HCEC 1CT (cell line): Measurements from ENCODE around the gene GDF15.

ENCODE experiments used
- DNase-seq: peaks from one replicate; pipeline ENCODE4 v3.0.0-alpha.2; 2017

GDF15 gene

DNA sequence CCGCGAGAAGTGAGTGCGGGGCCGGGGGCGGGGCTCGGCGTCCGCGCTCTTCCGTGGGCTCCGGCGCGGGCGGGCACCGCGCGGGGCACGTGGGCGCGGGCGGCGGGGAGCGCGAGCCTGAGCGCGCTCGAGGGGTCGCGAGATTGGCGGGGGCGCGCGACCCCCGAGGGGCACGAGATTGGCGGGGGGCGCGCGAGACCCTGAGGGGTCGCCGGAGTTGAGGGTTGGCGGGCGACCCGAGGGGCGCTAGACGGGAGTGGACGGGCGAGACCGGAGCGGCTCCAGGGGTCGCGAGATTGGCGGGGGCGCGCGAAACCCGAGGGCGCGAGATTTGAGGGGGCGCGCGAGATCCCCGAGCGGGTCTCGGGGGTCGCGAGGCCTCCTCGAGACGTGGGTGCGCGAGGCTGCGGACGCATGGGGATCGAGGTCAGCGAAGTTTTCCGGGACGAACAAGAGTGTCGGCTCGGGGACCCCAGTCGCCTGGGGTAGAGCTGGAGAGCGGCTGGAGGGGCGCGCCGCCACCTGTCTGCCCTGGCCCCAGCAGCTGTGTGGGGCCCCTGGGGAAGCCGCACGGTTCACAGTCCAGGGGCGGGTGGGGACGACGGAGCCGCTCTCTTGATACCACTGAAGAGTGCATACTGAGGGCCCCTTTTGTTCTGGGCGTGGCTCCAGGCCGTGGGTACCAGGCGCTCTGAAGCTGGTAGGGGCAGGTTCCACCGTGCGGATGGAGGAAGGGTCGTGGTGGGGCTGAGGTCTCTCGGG, 33.9 kb downstream of the GDF15 start:
- no peak for DNase-seq

DNA sequence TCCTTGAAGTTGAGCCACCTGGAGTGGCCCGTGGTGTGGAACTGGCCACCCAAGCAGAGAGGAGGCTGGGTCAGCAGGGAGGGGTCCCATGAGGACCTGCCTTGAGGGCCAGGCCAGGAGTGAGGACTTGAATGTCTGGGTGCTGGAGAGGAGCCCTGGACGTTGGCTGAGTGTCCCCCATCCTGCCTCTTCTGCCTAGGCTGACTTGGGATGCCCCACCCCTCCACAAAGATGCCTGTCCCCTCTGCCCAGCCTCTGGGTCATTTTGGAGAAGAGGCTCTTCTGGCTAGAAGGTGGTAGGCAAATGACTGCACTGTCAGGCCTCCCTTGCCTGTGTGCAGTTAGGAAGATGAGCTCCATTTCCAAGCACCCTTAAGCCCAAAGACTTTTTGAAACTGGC, 35.0 kb downstream of the GDF15 start:
- no peak for DNase-seq

DNA sequence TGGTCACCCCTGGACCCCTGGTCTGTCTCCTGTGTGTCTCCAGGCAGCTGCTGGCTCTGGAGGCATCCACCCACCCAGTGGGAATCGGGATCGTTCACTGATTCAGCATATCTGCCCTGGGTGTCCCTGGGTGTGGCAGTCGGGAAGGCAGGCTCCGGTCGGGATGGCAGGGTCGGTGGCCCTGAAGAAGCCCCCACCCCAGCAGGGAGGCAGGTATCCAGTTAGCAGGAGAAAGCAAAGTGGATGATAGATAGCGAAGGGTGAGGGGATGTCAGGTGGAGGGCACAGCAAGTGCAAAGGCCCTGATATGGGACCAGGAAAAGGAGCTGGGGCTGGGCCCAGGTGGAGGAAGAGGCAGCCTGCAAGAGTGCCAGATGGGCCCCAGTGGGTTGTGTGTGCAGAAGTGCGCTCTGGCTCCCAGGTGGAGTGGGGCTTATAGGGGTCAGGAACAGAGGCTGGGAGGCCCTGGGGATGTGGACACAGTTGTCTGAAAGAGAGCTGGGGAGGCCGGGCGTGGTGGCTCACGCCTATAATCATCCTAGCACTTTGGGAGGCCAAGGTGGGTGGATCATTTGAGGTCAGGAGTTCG, 35.5 kb downstream of the GDF15 start:
- DNase-seq: no peak

DNA sequence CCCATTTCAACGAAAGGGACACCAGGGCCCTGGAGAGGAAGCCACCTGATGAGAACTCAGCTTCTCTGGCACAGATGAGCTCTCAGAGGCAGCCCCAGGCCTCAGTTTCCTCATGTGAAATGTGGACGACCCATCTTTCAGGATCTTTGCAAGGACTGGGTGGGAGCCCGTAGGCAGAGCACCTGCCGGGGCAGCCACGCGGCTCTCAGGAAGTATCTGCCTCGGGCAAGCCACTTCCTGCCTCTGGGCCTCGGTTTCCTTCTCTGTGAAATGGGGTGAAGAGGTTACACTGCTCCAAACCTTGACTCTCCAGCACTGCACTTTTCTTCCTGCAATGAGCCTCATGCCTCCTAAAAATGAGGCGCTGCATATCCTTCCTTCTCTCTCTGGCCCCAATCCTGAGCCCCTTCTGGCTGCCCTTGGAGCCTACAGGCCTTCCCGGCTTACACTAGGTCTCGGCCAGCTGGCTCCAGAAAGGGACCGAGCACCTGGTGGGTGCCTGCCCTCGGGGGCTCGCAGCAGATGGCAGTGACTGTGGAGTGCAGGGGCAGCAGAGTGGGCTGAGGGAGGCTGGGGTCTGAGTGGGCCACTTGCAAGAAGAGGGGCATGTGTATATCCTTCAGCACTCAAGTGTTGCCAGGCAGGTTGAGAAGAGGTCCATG, 36.7 kb downstream of the GDF15 start:
- DNase-seq: no peak

DNA sequence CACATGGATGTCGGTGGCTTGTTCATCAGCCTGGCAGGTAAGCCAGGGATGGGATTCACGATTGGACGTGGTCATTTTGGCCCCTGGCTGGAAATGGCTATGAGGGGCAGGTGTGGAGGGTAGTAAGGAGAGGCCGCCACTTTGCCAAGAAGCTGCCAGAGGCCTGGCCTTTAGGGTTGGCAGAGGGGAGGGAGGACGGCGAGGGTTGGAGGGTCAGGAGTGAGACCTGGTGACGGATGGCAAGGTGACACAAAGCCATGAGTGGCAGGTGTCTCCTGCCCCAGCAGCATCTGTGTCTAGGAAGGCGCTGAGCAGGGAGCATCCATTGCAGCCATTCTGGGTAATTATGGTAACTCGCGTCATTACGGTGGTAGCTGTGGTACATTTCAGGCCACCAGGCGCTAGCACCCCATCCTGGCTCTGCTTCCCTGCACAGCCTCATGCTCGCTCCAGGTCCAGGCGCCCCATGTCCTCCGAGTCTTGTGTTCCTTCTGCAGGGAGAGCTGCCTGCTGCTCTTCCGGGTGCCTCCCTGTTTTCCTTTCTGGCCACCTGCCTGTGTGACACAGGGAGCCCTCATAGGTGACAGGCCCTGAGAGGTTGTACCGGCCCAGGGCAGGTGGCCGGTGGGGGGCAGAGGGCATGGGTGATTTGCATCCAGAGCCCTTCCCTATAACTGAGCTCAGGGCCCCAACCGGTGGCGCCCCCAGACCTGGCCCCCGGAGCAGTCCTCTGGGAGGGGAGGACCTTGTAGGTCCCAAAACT, 37.5 kb downstream of the GDF15 start:
- no peak for DNase-seq

DNA sequence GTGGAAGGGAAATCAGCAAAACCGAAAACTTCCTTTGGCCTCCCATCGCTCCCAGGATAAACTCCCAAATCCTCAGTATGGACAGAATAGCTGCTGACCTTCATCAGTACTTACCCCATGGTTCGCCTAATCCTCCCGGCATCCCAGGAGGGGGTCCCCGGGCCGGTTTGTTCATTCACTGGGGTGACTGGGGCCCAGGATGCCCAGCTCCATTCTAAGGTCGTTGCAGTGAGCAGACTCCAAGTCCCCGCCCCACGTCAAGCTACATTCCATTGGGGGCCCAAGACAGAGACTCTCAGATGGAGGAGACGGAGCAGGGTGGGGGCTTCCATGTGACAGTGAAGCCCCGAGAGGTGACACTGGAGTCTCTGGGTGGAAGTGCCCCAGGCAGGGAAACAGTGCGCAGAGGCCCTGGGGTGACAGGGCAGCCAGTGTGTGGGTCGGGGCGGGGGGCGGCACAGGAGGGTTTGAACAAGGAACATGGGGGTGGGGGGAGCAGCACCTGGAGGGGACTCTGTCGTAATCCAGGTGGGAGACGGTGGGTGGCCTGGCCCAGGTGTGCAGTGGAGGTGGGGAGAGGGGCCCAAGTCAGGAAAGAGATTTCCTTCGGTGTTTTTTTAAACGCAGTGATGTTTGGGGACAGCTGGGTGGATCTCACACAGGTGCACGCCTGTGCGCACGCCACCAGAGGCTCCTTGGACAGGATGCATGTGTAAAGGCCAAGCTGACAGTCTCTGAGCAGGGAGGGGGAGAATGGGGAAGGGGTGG, 38.3 kb downstream of the GDF15 start:
- no peak for DNase-seq

DNA sequence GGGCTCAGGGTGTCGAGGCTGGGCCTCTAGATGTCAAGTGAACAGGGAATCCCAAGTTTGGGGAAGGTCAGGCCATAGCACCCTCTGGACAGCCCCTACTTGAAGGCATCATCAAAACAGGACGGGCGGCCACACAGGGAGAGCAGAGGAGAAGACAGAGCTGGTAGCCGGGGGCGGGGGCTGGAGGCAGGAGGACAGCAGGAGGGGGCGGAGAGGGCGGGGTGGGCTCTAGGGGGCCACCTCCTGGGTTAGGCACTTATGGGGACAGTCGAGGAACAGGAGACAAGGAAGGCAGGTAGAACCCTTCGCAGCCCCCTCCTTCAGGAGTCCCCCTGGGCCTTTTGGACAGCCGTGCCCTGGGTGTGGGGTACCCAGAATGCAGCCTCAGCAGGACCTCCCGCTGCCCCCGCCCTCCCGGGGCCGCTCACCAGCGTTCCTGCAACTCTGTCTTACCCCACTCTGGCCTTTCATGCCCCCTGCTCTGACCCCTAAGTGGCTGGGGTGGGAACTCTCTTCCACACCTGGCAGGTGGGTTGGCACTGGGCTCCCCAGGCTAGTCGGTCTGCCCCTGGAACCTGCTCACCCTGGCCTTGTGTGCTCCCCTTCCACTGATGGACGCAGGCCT, 39.0 kb downstream of the GDF15 start:
- DNase-seq: no peak

DNA sequence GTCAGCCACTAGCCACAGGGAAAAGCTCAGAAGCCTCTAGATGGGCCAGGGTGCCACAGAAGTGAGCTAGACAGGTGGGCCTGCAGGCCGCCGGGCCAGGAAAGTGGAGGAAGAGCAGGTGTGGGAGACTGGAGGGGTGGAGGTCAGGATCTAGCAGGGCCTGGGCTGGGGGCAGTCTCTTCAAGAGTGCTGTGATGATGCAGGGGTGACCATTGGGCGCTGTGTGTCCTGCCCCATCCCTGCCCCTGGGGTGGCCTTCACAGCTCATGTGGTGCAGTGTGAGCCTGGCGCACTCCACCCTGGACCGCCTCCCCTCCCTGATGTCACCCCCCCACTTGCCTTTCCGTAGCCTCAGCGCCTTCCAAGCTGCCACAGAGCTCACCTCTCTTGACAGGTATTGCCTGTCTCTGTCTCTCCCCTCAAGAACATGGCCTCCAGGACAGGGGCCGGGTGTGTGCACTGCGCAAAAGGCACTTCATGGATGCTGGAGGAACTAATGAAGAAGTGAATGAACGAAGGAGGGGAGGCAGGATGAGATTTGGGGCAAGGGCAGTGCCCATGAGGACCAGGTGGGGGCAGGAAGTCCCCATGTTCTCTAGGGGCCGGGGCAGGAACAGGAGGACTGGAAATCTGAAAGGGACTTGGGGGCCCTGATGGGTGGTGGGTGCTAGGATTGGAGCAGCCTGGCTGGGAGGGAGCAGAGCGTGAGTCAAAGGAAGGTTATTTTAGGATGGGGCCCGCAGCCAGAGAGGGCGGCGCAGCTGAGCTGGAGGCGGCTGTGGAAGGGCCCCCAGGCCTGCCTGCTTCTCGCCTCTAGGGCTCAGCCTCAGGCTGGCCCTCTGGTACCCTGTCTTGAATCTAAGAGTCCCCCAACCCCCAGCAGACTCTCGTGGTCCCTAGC, 39.8 kb downstream of the GDF15 start:
- DNase-seq: peak; percentile 68

DNA sequence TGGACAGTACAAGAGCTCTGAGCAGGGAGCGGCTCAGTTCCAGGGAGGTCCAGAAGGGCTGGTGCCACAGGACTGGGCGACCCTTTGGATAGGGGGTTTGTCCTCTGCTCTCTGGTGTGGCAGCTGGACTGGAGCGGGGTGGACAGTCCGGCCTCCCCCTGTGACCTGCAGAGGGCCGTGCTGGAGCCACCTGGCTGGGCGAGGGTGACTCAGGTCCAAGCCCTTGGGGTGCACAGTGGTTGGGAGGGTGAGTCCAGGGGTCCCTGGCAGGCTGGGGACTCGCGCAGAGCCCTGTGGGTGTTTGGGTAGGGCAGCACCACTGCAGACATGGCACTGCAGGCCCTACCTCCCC, 40.4 kb downstream of the GDF15 start:
- no peak for DNase-seq

DNA sequence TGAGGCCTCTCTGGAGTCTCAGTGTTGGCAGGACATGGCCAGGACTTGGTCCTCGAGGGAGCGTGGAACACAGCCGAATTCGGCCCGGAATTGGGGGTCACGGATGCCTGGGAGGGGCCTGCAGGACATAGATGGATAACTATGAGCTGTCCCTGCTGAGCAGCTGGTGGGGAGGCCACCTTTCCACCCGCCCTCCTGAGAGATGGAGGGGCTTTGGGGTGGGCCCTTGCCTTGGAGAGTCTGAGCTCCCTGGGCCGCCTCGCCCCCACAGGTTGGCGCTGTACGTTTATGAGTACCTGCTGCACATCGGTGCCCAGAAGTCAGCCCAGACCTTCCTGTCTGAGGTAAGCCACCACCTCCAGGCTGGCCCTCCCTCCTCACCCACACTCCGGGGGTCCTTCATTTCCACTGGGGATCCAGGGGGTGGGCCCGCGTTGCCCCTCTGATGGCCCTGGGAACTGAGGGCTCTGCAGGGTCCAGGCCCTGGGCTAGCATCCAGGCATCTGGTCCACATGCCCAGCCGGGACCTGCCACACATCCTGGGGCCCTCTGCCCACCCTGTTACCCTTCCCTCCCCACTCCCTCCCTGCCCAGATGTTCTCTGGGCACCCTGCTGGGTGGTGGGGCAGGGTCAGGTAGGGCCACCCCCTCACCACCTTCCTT, 41.3 kb downstream of the GDF15 start:
- no peak for DNase-seq

DNA sequence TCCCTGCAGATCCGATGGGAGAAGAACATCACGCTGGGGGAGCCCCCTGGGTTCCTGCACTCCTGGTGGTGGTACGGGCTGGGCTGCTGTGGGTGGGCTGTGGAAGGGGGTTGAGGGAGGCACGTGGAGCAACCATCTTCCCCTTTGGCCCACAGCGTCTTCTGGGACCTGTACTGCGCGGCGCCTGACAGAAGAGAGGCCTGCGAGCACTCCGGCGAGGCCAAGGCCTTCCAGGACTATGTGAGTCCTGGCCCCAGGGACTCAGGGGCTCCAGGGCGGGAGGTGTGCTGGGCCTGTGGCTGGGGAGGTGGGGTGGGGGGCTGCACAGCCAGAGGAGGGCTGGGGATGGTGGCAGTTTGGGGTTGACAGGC, 41.8 kb downstream of the GDF15 start:
- no peak for DNase-seq

DNA sequence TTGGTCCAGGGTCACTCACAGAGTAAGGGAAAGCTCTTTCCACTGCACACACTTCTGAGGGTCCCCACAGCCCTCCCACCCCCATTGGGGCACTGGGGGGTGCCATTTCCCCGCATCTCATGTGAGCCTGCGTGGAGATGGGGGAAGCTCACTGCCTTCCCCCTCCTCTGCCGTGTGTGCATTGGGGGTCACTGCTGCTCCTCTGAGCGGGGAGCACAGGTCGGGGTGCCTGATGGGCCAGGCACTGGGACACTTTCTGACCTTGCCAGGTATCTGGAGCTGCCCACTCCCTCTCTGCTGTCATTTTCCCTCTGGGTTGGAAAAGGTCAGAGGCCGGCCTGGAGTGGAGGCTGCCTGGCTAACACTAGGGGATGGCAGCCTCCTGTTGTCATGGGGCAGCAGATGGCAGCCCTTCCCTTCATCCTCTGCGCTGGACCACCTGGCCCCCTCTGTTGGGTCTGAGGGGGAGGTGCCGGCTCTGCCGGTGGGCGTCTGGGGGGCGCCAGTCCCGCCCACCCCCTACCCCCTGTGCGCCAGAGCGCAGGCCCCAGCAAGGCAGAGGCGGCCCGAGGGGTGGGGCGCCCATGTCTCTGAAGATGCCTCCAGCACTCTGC, 42.3 kb downstream of the GDF15 start:
- DNase-seq: no peak

DNA sequence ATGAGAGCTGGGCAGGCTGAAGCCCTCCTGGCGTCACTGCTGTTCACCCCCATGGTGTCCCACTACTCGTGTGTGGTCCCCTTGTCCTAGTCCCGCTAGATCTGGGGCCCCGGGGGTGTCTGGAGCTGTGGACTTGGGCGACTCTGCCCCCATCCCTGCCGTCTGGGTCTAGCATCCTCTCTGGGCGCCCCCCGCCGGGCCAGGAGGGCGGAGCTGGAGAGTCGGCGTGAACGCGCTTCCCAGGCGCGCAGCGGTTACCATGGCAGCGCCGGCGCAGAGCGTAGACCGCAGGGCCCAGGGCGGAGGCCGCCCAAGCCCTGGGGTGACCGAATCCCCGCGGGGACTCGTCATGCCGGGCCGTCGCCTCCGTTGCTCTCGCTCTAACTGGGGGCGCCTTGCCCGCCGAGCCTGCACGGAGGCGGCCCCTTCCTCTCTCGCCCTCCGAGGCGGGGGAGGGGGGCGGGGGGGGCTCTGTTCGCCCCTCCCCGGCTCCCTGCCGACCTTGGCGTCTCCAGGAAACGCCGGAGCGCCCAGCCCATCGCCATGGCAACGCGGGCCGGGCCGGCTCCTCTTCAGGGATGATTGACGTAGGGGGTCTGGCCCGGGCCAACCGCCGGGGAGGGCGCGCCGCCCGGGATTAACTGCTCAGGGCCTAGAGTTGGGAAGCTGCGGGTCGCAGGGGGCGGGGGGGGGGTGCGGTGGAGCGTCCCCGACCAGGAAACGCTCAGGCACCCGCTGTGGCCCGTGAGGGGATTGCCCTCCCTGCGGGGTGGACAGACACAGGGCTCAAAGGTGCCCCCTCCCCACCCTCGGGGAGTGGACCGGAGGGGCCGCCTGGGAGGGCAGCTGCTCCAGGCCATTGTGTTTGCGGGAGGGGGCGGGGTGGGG, 43.1 kb downstream of the GDF15 start:
- peak; percentile 71 for DNase-seq

DNA sequence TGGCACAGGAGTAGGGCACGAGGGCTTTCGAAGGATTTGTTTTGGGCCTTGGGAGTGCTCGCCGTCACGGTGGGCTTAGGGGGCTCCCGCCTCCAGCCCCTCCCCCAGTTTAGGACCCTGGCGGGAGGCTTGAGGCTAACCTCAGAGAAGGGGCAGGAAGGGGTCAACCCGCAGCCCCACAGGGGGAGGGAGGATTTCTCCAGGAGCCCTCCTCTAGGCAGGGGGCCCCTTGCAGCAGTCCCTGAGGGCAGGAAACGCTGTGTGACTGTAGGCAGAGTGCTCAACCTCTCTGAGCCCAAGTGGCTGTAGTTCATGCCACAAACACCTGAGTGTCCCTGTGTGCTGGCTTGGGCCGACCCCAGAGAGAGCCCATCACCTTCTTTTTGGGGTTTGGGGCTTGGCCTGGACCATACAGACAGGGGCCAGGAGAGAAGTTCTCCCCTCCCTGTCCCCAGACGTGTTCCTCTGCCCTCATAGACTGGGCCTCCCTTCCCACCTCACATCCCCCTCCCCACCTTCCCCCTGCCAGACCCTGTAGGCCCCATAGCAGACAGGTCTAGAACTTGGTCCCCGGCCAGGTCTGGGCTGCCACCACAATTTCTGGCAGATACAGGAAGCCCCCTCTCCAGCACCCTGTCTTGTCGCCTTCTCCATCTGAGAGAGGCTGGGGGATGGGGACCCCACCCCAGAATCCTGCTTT, 43.9 kb downstream of the GDF15 start:
- no peak for DNase-seq

DNA sequence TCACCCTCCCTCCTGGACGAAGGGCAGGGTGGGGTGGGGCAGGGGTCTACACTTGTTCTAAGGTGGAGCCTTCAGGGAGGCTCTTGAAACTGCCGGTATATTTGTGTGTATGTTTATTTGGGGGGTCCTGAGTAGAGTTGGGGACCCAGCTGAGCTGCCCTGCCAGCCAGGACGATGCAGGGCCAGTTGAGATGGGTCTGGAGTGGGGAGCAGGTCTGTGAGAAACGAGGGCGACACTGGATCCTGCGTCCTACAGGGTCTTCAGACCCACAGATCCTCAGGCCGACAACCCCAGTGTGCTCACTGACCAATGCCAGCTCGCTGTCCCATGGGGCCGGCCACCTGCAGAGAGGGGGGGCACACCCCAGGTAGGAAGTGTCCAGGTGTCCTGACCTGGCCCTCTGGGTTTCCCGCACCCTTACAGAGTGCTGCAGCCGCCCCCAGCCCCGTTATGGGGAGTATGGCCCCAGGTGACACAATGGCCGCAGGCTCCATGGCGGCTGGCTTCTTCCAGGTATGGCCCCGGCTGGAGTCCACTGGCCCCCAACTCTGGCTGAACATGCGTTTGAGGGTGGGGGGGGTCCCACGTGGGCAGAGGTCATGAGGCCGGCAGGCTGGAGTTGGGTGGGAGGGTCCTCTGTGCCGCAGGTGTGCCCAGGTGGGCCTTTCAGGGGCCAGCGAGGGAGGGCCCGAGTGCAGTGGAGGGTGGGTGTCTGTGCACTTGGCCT, 44.6 kb downstream of the GDF15 start:
- no peak for DNase-seq

DNA sequence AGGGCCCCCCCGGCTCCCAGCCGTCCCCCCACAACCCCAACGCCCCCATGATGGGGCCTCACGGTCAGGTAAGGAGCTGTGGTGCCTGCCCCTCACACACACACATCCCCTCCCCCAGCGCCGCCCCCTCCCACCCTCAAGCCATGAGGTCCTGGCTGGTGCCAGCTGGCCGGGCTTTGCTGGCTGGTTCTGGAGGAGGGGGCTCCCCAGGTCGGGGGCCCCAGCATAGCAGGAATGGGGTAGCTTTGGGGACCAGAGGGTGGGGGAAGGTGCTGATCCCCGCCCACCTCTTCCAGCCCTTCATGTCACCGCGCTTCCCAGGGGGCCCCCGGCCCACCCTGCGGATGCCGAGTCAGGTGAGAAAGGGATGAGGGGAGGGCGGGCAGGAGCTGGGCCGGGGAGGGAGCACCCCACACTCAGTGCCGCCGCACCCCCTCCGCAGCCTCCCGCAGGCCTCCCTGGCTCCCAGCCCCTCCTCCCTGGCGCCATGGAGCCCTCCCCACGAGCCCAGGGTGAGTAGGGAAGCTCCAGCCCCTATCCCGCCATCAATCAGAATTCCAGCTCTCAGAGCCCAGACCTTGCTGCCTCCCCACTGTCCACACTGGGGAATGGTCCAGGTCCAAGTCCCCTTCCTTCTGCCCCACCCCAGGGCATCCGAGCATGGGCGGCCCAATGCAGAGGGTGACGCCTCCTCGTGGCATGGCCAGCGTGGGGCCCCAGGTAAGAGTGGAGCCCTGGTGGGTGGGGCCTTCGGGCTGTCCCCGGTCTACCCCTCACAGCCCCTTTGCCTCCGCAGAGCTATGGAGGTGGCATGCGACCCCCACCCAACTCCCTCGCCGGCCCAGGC, 45.6 kb downstream of the GDF15 start:
- no peak for DNase-seq
